Type B pancreatic cell (in vitro differentiated cells): ENCODE measurements around the gene PPP3CA. TPM values are rescaled to one million over a fixed set of nuclear protein-coding genes. Genes with fewer than 3 reads are reported as not detected.

Experiments
- DNase-seq: peaks from one replicate; pipeline ENCODE4 v3.0.0; 2021; ENCODE audit warnings: mixed read lengths; ENCODE audit not compliant: unreplicated experiment; ENCODE audit errors: extremely low spot score
- H3K27ac Mint-ChIP-seq: 2 replicates; pipeline ENCODE4 v1.8.0; 2021; ENCODE audit warnings: mild to moderate bottlenecking, mixed read lengths
- H3K27me3 Mint-ChIP-seq: 2 replicates; pipeline ENCODE4 v1.8.0; 2021; ENCODE audit warnings: mixed read lengths
- H3K36me3 Mint-ChIP-seq: 2 replicates; pipeline ENCODE4 v1.8.0; 2021; ENCODE audit warnings: mixed read lengths
- H3K4me1 Mint-ChIP-seq: one replicate; pipeline ENCODE4 v1.8.0; 2021; ENCODE audit warnings: mixed read lengths; ENCODE audit not compliant: unreplicated experiment
- H3K4me3 Mint-ChIP-seq: 2 replicates; pipeline ENCODE4 v1.8.0; 2021; ENCODE audit warnings: mild to moderate bottlenecking, mixed read lengths
- H3K9me3 Mint-ChIP-seq: 2 replicates; pipeline ENCODE4 v1.8.0; 2021; ENCODE audit warnings: mixed read lengths
- CTCF ChIP-seq: fragments of 200-600 bp; sonication (generic); conservative IDR thresholded peaks from 2 replicates; pipeline ENCODE4 v1.5.0; 2021; ENCODE audit warnings: antibody characterized with exemption, mild to moderate bottlenecking
- total RNA-seq: library from RNA; stranded (reverse); gene quantifications from 2 replicates; pipeline ENCODE4 v1.2.1, GENCODE V29; 2021; ENCODE audit warnings: low replicate concordance

The PPP3CA gene
- total RNA-seq, 1 donor from 2014 or later, result 35.4 TPM

DNA sequence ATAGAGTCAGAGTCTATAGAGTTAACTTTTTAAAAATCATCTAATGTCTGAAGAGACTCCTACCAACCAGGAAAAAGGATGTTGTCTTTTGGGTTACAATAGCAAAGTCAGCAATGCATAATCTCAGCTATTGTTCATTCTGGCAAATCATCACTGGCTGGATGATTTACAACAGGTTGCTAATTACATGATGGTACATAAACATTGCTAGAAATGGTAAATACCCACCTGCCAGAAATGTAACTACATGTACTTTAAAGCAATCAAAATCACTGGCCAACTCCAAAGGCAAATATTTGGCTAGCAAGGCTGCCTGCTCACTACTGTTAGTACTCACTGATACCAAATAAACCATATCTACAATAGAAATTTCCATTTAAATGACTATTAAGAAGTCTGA lies 91.1 kb downstream of the PPP3CA start:
- H3K9me3 Mint-ChIP-seq, result no peaks in the 10 kb centered on the region
- H3K27ac Mint-ChIP-seq, result no peak overlapping the region
- H3K27me3 Mint-ChIP-seq, result no peaks in the 10 kb centered on the region
- H3K4me1 Mint-ChIP-seq, result peaks cover 26% of the 10 kb centered on the region
- no peaks in the 10 kb centered on the region for H3K36me3 Mint-ChIP-seq
- DNase-seq, result no peak
- H3K4me3 Mint-ChIP-seq, result no peak overlapping the region
- no peak for TF ChIP-seq CTCF

DNA sequence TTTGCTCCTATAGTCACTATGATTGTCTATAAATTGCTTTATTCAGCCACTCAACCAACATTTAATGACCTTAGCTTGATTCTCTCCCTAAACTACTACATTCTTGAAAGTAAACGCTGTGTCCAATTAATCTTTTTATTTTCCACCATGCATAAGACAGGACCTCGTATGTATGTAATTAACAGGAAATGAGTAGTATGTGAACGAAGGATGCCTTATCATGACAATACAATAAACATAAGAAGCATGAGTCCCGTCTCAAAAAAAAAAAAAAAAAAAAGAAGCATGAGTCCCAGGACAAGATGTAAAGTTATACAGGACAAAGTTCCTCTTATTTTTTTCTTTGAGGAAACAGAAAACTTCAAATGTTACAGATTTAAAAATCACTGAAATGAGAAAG lies 92.5 kb downstream of the PPP3CA start:
- no peak overlapping the region for H3K4me3 Mint-ChIP-seq
- DNase-seq, result no peak
- H3K9me3 Mint-ChIP-seq, result no peaks in the 10 kb centered on the region
- no peak for TF ChIP-seq CTCF
- H3K27ac Mint-ChIP-seq, result no peak overlapping the region
- no peaks in the 10 kb centered on the region for H3K36me3 Mint-ChIP-seq
- no peaks in the 10 kb centered on the region for H3K27me3 Mint-ChIP-seq
- peaks cover 20% of the 10 kb centered on the region for H3K4me1 Mint-ChIP-seq

GRCh38 chr4:101253121-101253520 lies 94.2 kb downstream of the PPP3CA start:
- Mint-ChIP-seq H3K4me1 (peaks cover 15% of the 10 kb centered on the region), H3K27ac (no peak overlapping the region), H3K27me3 (no peaks in the 10 kb centered on the region), H3K9me3 (no peaks in the 10 kb centered on the region), H3K4me3 (no peak overlapping the region), H3K36me3 (no peaks in the 10 kb centered on the region)
- DNase-seq, result no peak
- no peak for TF ChIP-seq CTCF

- DNase-seq, result no peak
- Mint-ChIP-seq H3K4me1 (peaks cover 15% of the 10 kb centered on the region), H3K4me3 (no peak overlapping the region), H3K36me3 (no peaks in the 10 kb centered on the region), H3K9me3 (no peaks in the 10 kb centered on the region), H3K27ac (no peak overlapping the region), H3K27me3 (no peaks in the 10 kb centered on the region)
- no peak for TF ChIP-seq CTCF
These were observed 94.6 kb downstream of the PPP3CA start for GRCh38 chr4:101252721-101253120.

DNA sequence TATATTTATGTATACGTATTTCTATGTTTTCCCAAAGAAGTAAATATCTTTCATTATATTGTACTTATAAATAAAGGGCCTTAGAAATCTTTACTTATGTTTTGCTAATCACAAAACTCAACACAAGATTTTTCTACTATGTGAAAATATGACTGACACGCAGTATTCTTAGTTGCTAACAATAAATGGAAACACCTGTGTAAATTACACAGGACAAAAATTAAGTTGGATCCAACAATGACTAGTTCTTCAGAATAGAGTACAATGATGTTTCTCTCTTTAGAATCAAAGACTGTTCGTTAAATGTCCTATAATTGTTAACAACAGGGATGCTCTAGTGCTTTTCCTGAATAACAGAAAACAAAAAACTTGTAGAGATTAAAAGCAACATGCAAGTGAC lies 96.1 kb downstream of the PPP3CA start:
- Mint-ChIP-seq H3K27me3 (no peaks in the 10 kb centered on the region), H3K27ac (no peak overlapping the region), H3K36me3 (no peaks in the 10 kb centered on the region)

More for the DNA sequence above, 96.1 kb downstream of the PPP3CA start:
- no peak for DNase-seq
- no peak for TF ChIP-seq CTCF
- no peaks in the 10 kb centered on the region for H3K9me3 Mint-ChIP-seq
- H3K4me3 Mint-ChIP-seq, result no peak overlapping the region
- peaks cover 8% of the 10 kb centered on the region for H3K4me1 Mint-ChIP-seq
